ENCODE data around the gene NPC1L1.

The NPC1L1 gene

DNA sequence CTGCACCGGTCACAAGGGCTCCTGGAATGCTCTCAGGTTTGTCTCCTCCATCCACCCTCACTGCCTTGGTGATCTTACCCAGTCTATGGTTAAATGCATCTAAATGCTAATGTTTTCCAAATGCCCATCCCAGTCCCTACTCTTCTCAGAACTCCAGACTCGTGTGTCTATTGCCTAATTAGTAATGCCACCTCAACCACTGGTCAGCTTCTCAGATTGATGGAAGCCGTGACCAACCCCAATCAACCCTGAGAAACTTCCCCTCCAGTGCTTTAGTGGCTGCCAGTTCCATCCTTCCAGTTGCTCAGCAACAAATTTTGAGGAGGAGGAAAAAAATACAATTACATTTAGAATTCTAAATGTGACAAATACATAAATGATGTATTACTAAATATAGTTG lies 69.3 kb downstream of the NPC1L1 start:
- no peak for DNase-seq (ENCODE audit: low read depth in 2 of 2)

DNA sequence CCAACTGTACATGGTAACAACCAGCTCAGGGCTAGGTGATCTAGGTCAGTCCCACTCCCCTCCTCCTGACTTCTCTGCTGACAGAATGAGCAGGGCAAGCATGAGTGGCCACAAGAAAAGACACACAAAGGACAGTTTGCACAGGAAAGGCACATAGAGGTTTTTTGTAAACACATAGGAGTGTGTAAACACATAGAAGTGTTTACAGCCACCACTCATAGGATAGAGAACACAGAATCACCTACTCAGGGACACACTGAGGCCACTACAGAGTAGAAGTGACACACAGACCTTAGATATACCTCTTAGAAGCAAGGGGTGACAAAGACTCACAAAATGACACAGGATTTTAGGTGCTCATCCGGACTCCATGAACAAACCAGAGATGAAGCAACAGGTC lies 69.7 kb downstream of the NPC1L1 start:
- DNase-seq (ENCODE audit: low read depth in 2 of 2), result no peak

DNA sequence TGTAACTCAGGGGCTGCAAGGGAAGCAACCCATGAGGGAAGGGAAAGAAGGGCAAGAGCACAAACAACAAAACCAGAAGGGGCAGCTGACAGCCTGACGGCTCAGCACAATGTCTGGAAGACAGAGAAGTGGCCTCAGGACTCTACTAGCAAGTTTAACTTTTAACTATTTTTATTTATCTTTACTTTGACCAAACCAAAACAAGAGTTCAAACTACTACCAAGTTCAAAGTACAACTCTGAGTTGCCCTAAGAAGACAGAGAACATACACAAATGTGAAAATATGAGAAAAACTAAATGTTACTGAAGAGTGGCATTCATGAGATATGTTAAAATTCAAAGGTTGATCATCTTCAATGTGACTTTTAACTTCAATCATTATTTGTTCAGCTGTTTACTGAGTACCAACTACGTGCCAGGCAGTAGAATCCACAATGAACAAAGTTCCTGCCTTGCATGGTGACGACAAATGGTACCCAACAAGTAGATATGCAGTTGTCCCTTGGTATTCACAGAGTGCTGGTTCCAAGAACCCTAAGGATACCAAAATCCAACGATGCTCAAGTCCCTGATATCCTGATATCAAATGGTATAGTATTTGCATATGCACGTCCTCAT lies 70.4 kb downstream of the NPC1L1 start:
- DNase-seq (ENCODE audit: low read depth in 2 of 2), result no peak

DNA sequence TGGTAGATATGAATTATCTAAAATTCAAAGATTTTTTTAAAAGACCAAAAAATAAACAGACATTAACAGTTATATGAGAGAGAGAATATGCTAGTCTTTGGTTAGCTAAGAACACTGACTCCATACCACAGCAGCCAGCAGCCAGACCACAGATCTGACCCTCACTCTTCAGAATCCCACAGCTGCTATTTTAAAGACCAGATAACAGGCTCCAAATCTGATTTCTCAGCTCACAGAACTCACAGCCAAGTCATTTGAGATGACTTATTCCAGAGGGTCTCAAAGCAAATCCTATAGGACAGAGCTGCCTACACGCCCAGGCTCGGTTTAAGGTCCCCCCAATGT lies 71.0 kb downstream of the NPC1L1 start:
- DNase-seq (ENCODE audit: low read depth in 2 of 2), result no peak

DNA sequence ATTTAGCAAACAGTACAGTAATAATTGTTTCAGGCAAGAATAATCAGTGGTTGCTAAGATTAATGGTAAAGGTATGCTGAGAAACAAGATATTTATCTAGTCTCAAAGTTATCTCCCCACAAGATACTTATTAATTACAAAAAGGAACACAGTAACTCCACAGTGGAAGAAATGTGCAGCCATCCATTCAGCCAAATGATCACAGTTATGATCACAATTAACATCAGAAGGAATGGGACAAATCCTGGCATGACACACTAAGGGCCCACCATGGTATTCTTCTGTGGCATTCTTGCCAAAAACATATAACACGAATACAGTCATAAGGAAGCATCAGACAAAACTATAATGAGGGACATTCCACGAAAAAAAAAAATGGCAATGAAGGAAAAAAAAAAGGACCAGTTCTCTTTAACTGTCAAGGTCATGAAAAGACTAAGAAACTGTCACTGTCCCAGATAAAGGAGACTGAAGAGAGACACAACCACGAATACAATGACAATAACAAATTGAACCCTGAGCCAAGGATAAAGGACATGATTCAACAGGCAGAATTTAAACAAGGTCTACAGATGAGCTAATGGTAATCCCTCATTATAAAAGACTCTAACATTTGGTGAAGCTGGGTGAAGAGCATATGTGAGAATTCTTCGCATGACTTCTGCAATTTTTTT lies 71.5 kb downstream of the NPC1L1 start:
- DNase-seq (ENCODE audit: low read depth in 2 of 2), result no peak

DNA sequence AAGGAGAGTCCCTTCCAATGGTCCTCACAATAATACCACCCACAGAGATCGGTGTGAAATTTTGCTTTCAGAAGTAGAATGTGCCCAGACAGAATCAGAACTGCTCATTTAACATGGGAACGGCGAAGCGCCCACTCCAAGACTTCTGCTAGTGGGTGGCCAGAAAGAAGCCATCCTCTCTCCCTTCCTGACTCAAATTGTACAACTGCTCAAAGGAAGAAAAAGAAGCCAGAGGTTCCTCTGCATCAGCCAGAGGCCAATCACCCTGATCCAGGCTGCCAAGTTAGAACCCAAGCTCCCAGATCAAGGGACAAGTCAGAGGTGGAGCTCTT lies 73.9 kb downstream of the NPC1L1 start:
- DNase-seq (ENCODE audit: low read depth in 2 of 2), result no peak

DNA sequence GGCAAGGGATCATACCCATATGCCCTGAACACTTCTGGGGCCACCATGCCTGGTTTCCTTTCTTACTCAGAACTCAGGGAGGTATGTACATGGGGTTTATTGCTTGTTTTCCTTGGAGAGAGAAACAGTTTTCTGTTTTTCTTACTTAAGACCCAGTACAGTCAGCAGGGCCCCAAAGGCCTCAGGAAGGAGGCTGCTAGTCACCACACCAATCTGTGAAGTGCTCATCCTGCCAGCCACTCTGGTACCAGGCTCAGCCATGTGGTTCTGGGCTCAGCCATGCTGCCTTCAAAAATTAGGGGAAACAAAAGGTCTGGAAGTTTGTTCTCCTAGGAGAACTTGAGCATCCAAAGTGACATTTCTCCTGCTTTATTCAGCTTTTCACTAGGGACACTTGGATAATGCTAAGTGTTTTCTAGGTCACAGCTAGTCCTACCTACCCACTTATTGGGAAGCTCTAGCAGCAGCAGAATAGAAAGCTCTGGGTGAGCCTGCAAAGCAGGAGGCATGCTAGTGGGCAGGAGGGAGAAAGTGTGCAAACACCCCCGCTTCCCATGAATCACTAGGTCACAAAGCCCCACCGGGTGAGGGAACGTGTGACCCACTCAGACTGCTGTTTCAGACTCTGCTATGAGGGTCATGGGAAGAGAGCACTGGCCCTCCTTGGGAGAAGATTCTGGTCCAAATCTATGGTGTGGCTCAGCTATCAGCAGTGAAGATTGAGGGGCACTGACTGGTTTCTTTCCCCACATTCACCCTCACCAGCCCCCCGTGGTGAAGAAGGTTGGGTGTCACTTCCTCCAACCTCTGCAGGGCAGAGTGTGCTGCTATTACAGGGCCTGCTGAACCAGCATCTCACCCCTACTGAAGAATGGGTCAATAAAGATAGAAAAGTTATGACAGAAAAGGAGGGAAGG lies 74.6 kb downstream of the NPC1L1 start:
- DNase-seq (ENCODE audit: low read depth in 2 of 2), result no peak

DNA sequence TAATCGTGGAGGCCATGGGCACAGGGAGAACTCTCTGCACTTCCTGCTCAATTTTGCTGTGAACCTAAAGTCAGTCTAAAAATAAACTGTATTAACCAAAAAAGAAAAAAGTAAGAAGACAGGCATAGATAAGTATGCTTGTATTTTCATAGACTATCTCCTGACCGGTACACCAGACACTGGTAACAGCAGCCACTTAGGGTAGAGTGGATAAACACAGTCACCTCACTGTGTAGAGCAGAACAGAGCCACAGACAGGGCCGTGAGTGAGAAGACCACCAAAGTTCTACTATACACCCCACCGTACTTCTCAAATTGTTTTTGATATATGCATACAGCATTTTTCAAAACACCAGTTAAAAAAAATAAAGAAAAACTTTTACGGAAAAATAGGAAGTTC lies 75.6 kb downstream of the NPC1L1 start:
- DNase-seq (ENCODE audit: low read depth in 2 of 2), result no peak

DNA sequence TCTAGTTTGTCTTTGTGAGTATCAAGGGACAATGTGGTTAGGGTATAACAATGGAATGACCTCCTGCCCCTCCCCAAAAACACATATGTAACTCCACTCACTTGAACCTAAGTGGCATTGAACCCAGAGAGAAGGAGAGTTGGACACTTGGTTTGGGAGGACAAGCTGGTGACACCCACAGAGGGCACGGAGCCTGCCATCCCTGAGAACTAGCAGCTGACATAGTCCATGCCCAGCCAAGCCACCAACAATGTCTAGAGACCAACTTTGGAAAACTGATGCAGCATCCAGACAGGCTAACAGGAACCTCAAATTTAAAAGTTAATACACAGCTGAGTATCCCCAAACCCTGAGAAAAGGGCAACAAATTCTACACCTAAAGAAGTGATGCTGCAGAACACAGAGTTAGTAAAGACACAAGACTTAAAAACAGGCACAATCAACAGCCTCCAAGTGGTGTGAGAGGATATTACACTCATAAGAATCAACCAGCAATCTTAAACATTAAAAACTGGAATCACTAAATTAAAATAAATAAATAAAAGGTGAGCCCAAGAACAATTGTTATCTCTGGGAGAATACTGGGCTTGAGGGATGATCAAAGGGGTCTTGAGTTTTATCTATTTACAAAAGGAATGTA lies 77.8 kb downstream of the NPC1L1 start:
- no peak for DNase-seq (ENCODE audit: low read depth in 2 of 2)
